ENCODE results near the gene MRFAP1L1. TPM values are rescaled to one million over a fixed set of nuclear protein-coding genes. Genes with fewer than 3 reads are reported as not detected.

MRFAP1L1 gene
- total and polyA plus RNA-seq, 2 donors: 77.6 to 103 TPM

GRCh38 chr4:6742507-6742906, 32.8 kb upstream of the MRFAP1L1 start:
- no peak overlapping the region for H3K4me3 ChIP-seq (ENCODE audit: low read length in 2 of 2)
- 74% methylated on average over 2 of the region's 2 CpGs for WGBS
- peaks cover 0 to 4% of the 10 kb centered on the region in 2 donors for H3K4me1 ChIP-seq (ENCODE audit: control insufficient read depth in 2 of 2, insufficient read depth in 2 of 2, low read length in 2 of 2)

GRCh38 chr4:6740347-6740746, 30.7 kb upstream of the MRFAP1L1 start:
- Histone ChIP-seq H3K4me1 (ENCODE audit: control insufficient read depth in 2 of 2, insufficient read depth in 2 of 2, low read length in 2 of 2) (no peaks in the 10 kb centered on the region), H3K9me3 (ENCODE audit: control insufficient read depth in 2 of 2, insufficient read depth in 1 of 2, low read length in 1 of 2) (peaks cover 0 to 3% of the 10 kb centered on the region in 2 donors), H3K36me3 (ENCODE audit: control insufficient read depth in 2 of 2, insufficient read depth in 2 of 2, low read length in 1 of 2) (no peaks in the 10 kb centered on the region), H3K27me3 (ENCODE audit: control insufficient read depth in 2 of 2, insufficient read depth in 1 of 2, low read length in 1 of 2) (no peaks in the 10 kb centered on the region), H3K4me3 (ENCODE audit: low read length in 2 of 2) (no peak overlapping the region), H3K27ac (ENCODE audit: low read depth in 1 of 2, low read length in 1 of 2) (no peak overlapping the region)
- DNase-seq (ENCODE audit: low read depth in 6 of 9, low spot score in 9 of 9): no peak
- 94% methylated on average over 8 of the region's 8 CpGs for WGBS

More at GRCh38 chr4:6742507-6742906, 32.8 kb upstream of the MRFAP1L1 start:
- Histone ChIP-seq H3K27ac (ENCODE audit: low read depth in 1 of 2, low read length in 1 of 2) (no peak overlapping the region), H3K9me3 (ENCODE audit: control insufficient read depth in 2 of 2, insufficient read depth in 1 of 2, low read length in 1 of 2) (peaks cover 1 to 3% of the 10 kb centered on the region in 2 donors), H3K36me3 (ENCODE audit: control insufficient read depth in 2 of 2, insufficient read depth in 2 of 2, low read length in 1 of 2) (no peaks in the 10 kb centered on the region), H3K27me3 (ENCODE audit: control insufficient read depth in 2 of 2, insufficient read depth in 1 of 2, low read length in 1 of 2) (no peaks in the 10 kb centered on the region)
- DNase-seq (ENCODE audit: low read depth in 6 of 9, low spot score in 9 of 9): no peak

GRCh38 chr4:6739920-6740319, 30.3 kb upstream of the MRFAP1L1 start:
- Histone ChIP-seq H3K9me3 (ENCODE audit: control insufficient read depth in 2 of 2, insufficient read depth in 1 of 2, low read length in 1 of 2) (peaks cover 0 to 3% of the 10 kb centered on the region in 2 donors), H3K4me3 (ENCODE audit: low read length in 2 of 2) (no peak overlapping the region), H3K36me3 (ENCODE audit: control insufficient read depth in 2 of 2, insufficient read depth in 2 of 2, low read length in 1 of 2) (no peaks in the 10 kb centered on the region), H3K27me3 (ENCODE audit: control insufficient read depth in 2 of 2, insufficient read depth in 1 of 2, low read length in 1 of 2) (no peaks in the 10 kb centered on the region), H3K4me1 (ENCODE audit: control insufficient read depth in 2 of 2, insufficient read depth in 2 of 2, low read length in 2 of 2) (no peaks in the 10 kb centered on the region), H3K27ac (ENCODE audit: low read depth in 1 of 2, low read length in 1 of 2) (no peak overlapping the region)
- 92% methylated on average over 4 of the region's 4 CpGs for WGBS
- no peak for DNase-seq (ENCODE audit: low read depth in 6 of 9, low spot score in 9 of 9)

GRCh38 chr4:6734165-6734786, 24.6 kb upstream of the MRFAP1L1 start:
- DNase-seq (ENCODE audit: low read depth in 6 of 9, low spot score in 9 of 9): no peak
- 88% methylated on average over 16 of the region's 16 CpGs for WGBS
- no peak overlapping the region for H3K4me3 ChIP-seq (ENCODE audit: low read length in 2 of 2)
- H3K9me3 ChIP-seq (ENCODE audit: control insufficient read depth in 2 of 2, insufficient read depth in 1 of 2, low read length in 1 of 2): no peaks in the 10 kb centered on the region
- H3K36me3 ChIP-seq (ENCODE audit: control insufficient read depth in 2 of 2, insufficient read depth in 2 of 2, low read length in 1 of 2): no peaks in the 10 kb centered on the region
- no peaks in the 10 kb centered on the region for H3K27me3 ChIP-seq (ENCODE audit: control insufficient read depth in 2 of 2, insufficient read depth in 1 of 2, low read length in 1 of 2)
- no peaks in the 10 kb centered on the region for H3K4me1 ChIP-seq (ENCODE audit: control insufficient read depth in 2 of 2, insufficient read depth in 2 of 2, low read length in 2 of 2)
- no peak overlapping the region for H3K27ac ChIP-seq (ENCODE audit: low read depth in 1 of 2, low read length in 1 of 2)

- H3K27ac ChIP-seq (ENCODE audit: low read depth in 1 of 2, low read length in 1 of 2): no peak overlapping the region
- no peak for DNase-seq (ENCODE audit: low read depth in 6 of 9, low spot score in 9 of 9)
- H3K36me3 ChIP-seq (ENCODE audit: control insufficient read depth in 2 of 2, insufficient read depth in 2 of 2, low read length in 1 of 2): no peaks in the 10 kb centered on the region
- no peaks in the 10 kb centered on the region for H3K9me3 ChIP-seq (ENCODE audit: control insufficient read depth in 2 of 2, insufficient read depth in 1 of 2, low read length in 1 of 2)
- no peaks in the 10 kb centered on the region for H3K4me1 ChIP-seq (ENCODE audit: control insufficient read depth in 2 of 2, insufficient read depth in 2 of 2, low read length in 2 of 2)
- no peak overlapping the region for H3K4me3 ChIP-seq (ENCODE audit: low read length in 2 of 2)
- WGBS: 95% methylated on average over 27 of the region's 27 CpGs
- no peaks in the 10 kb centered on the region for H3K27me3 ChIP-seq (ENCODE audit: control insufficient read depth in 2 of 2, insufficient read depth in 1 of 2, low read length in 1 of 2)
These were observed 23.9 kb upstream of the MRFAP1L1 start for GRCh38 chr4:6733358-6734164.

- H3K4me3 ChIP-seq (ENCODE audit: low read length in 2 of 2): no peak overlapping the region
- peaks cover 0 to 6% of the 10 kb centered on the region in 2 donors for H3K4me1 ChIP-seq (ENCODE audit: control insufficient read depth in 2 of 2, insufficient read depth in 2 of 2, low read length in 2 of 2)
- no peaks in the 10 kb centered on the region for H3K9me3 ChIP-seq (ENCODE audit: control insufficient read depth in 2 of 2, insufficient read depth in 1 of 2, low read length in 1 of 2)
- no peak for DNase-seq (ENCODE audit: low read depth in 6 of 9, low spot score in 9 of 9)
- no peak overlapping the region for H3K27ac ChIP-seq (ENCODE audit: low read depth in 1 of 2, low read length in 1 of 2)
- 84% methylated on average over 21 of the region's 21 CpGs for WGBS
- no peaks in the 10 kb centered on the region for H3K36me3 ChIP-seq (ENCODE audit: control insufficient read depth in 2 of 2, insufficient read depth in 2 of 2, low read length in 1 of 2)
- H3K27me3 ChIP-seq (ENCODE audit: control insufficient read depth in 2 of 2, insufficient read depth in 1 of 2, low read length in 1 of 2): no peaks in the 10 kb centered on the region
These were observed 23.0 kb upstream of the MRFAP1L1 start for GRCh38 chr4:6732441-6733357.

- Histone ChIP-seq H3K9me3 (ENCODE audit: control insufficient read depth in 2 of 2, insufficient read depth in 1 of 2, low read length in 1 of 2) (no peaks in the 10 kb centered on the region), H3K36me3 (ENCODE audit: control insufficient read depth in 2 of 2, insufficient read depth in 2 of 2, low read length in 1 of 2) (no peaks in the 10 kb centered on the region), H3K27ac (ENCODE audit: low read depth in 1 of 2, low read length in 1 of 2) (no peak overlapping the region), H3K27me3 (ENCODE audit: control insufficient read depth in 2 of 2, insufficient read depth in 1 of 2, low read length in 1 of 2) (no peaks in the 10 kb centered on the region), H3K4me3 (ENCODE audit: low read length in 2 of 2) (no peak overlapping the region), H3K4me1 (ENCODE audit: control insufficient read depth in 2 of 2, insufficient read depth in 2 of 2, low read length in 2 of 2) (peaks cover 0 to 6% of the 10 kb centered on the region in 2 donors)
- no peak for DNase-seq (ENCODE audit: low read depth in 6 of 9, low spot score in 9 of 9)
- 96% methylated on average over 6 of the region's 6 CpGs for WGBS
These were observed 22.1 kb upstream of the MRFAP1L1 start for GRCh38 chr4:6731780-6732179.

GRCh38 chr4:6731318-6731675, 21.6 kb upstream of the MRFAP1L1 start:
- Histone ChIP-seq H3K27ac (ENCODE audit: low read depth in 1 of 2, low read length in 1 of 2) (no peak overlapping the region), H3K4me1 (ENCODE audit: control insufficient read depth in 2 of 2, insufficient read depth in 2 of 2, low read length in 2 of 2) (peaks cover 0 to 6% of the 10 kb centered on the region in 2 donors), H3K9me3 (ENCODE audit: control insufficient read depth in 2 of 2, insufficient read depth in 1 of 2, low read length in 1 of 2) (no peaks in the 10 kb centered on the region), H3K27me3 (ENCODE audit: control insufficient read depth in 2 of 2, insufficient read depth in 1 of 2, low read length in 1 of 2) (no peaks in the 10 kb centered on the region), H3K4me3 (ENCODE audit: low read length in 2 of 2) (no peak overlapping the region), H3K36me3 (ENCODE audit: control insufficient read depth in 2 of 2, insufficient read depth in 2 of 2, low read length in 1 of 2) (no peaks in the 10 kb centered on the region)
- 94% methylated on average over 8 of the region's 8 CpGs for WGBS
- DNase-seq (ENCODE audit: low read depth in 6 of 9, low spot score in 9 of 9): no peak

Measured in thymus (tissue), 11 donors.